Measurements from ENCODE around the gene ATP5MC2. TPM values are rescaled to one million over a fixed set of nuclear protein-coding genes. Genes with fewer than 3 reads are reported as not detected.

The ATP5MC2 gene
- total RNA-seq, 3 donors from 2014 or later (not counting 1 experiment from before 2014, with no cell fraction given) = 180 to 195 (median 184) TPM

DNA sequence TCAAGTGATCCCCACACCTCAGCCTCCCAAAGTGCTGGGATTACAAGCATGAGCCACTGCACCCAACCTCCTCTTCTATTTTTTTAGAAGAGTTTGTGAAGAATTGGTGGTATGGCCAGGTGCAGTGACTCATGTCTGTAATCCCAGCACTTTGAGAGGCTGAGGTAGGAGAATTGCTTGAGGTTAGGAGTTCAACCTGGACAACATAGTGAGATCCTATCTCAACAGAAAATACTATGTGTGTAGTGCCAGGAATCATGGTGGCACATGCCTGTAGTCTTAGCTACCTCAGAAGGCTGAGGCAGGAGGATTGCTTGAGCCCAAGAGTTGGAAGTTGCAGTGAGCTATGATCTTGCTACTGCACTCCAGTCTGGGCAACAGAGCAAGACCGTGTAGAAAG lies 44.2 kb downstream of the ATP5MC2 start:
- ATAC-seq = no peak

GRCh38 chr12:53627919-53628318 lies 48.0 kb downstream of the ATP5MC2 start:
- H3K4me3 Mint-ChIP-seq = no peak overlapping the region
- H3K36me3 Mint-ChIP-seq = no peaks in the 10 kb centered on the region
- peaks cover 39 to 40% of the 10 kb centered on the region in 2 donors for H3K4me1 Mint-ChIP-seq
- no peaks in the 10 kb centered on the region for H3K27me3 ChIP-seq (ENCODE audit: control insufficient read depth, insufficient read depth, low read length)
- 95% methylated on average over 5 of the region's 11 CpGs for WGBS (ENCODE audit: insufficient coverage)
- intact Hi-C loops (cut with micrococcal nuclease) = loop anchor here (2.0 kb wide), 1 partner anchor 49 kb away; the partner anchor contains the start of gene ATP5MC2
- ATAC-seq = no peak
- TF ChIP-seq CTCF (IDR thresholded peaks at IDR 0.05) = no peak
- H3K4me3 ChIP-seq (ENCODE audit: low read length) = no peak overlapping the region
- H3K4me1 ChIP-seq (ENCODE audit: control insufficient read depth, insufficient read depth, low read length) = peaks cover 8% of the 10 kb centered on the region
- H3K27me3 Mint-ChIP-seq (ENCODE audit: low read depth in 2 of 2) = peaks cover 0 to 2% of the 10 kb centered on the region in 2 donors
- no peak for DNase-seq
- no peaks in the 10 kb centered on the region for H3K36me3 ChIP-seq (ENCODE audit: control insufficient read depth, insufficient read depth, low read length)
- no peaks in the 10 kb centered on the region for H3K9me3 ChIP-seq (ENCODE audit: control insufficient read depth, insufficient read depth, low read length)
- no peaks in the 10 kb centered on the region for H3K9me3 Mint-ChIP-seq
- H3K27ac ChIP-seq (ENCODE audit: low read length) = no peak overlapping the region
- no peak overlapping the region for H3K27ac Mint-ChIP-seq

More for the DNA sequence above, 44.2 kb downstream of the ATP5MC2 start:
- WGBS (ENCODE audit: insufficient coverage) = 100% methylated on average over 1 of the region's 1 CpG
- Mint-ChIP-seq H3K27ac (no peak overlapping the region), H3K36me3 (no peaks in the 10 kb centered on the region), H3K4me3 (no peak overlapping the region), H3K4me1 (peaks cover 4% of the 10 kb centered on the region in 2 donors), H3K9me3 (no peaks in the 10 kb centered on the region), H3K27me3 (ENCODE audit: low read depth in 2 of 2) (peaks cover 0 to 5% of the 10 kb centered on the region in 2 donors)
- Histone ChIP-seq H3K4me3 (ENCODE audit: low read length) (no peak overlapping the region), H3K27me3 (ENCODE audit: control insufficient read depth, insufficient read depth, low read length) (no peaks in the 10 kb centered on the region), H3K4me1 (ENCODE audit: control insufficient read depth, insufficient read depth, low read length) (no peaks in the 10 kb centered on the region), H3K27ac (ENCODE audit: low read length) (no peak overlapping the region), H3K9me3 (ENCODE audit: control insufficient read depth, insufficient read depth, low read length) (no peaks in the 10 kb centered on the region), H3K36me3 (ENCODE audit: control insufficient read depth, insufficient read depth, low read length) (no peaks in the 10 kb centered on the region)
- intact Hi-C loops (cut with micrococcal nuclease) = no loop called here
- no peak for DNase-seq
- no peak for TF ChIP-seq CTCF (IDR thresholded peaks at IDR 0.05)

- Histone ChIP-seq H3K27ac (ENCODE audit: low read length) (peak overlapping the region; percentile 85), H3K36me3 (ENCODE audit: control insufficient read depth, insufficient read depth, low read length) (no peaks in the 10 kb centered on the region), H3K4me3 (ENCODE audit: low read length) (peak overlapping the region; percentile 68), H3K9me3 (ENCODE audit: control insufficient read depth, insufficient read depth, low read length) (no peaks in the 10 kb centered on the region), H3K27me3 (ENCODE audit: control insufficient read depth, insufficient read depth, low read length) (no peaks in the 10 kb centered on the region), H3K4me1 (ENCODE audit: control insufficient read depth, insufficient read depth, low read length) (peaks cover 8% of the 10 kb centered on the region)
- DNase-seq = no peak
- Mint-ChIP-seq H3K4me3 (peak overlapping the region; percentile 100), H3K36me3 (no peaks in the 10 kb centered on the region), H3K4me1 (peaks cover 40 to 43% of the 10 kb centered on the region in 2 donors), H3K27me3 (ENCODE audit: low read depth in 2 of 2) (peaks cover 0 to under 1% of the 10 kb centered on the region in 2 donors), H3K27ac (peak overlapping the region; percentile 94 to 95), H3K9me3 (no peaks in the 10 kb centered on the region)
- no peak for ATAC-seq
- intact Hi-C loops (cut with micrococcal nuclease) = loop anchor here (2.0 kb wide), 1 partner anchor 50 kb away; the partner anchor contains the start of gene ATP5MC2
- WGBS (ENCODE audit: insufficient coverage) = 22% methylated on average over 6 of the region's 6 CpGs
- TF ChIP-seq CTCF (IDR thresholded peaks at IDR 0.05) = no peak
Measured at GRCh38 chr12:53626702-53627169, 49.1 kb downstream of the ATP5MC2 start.

Data from natural killer cell (primary cell).